ENCODE results near the gene IL15.

DNA sequence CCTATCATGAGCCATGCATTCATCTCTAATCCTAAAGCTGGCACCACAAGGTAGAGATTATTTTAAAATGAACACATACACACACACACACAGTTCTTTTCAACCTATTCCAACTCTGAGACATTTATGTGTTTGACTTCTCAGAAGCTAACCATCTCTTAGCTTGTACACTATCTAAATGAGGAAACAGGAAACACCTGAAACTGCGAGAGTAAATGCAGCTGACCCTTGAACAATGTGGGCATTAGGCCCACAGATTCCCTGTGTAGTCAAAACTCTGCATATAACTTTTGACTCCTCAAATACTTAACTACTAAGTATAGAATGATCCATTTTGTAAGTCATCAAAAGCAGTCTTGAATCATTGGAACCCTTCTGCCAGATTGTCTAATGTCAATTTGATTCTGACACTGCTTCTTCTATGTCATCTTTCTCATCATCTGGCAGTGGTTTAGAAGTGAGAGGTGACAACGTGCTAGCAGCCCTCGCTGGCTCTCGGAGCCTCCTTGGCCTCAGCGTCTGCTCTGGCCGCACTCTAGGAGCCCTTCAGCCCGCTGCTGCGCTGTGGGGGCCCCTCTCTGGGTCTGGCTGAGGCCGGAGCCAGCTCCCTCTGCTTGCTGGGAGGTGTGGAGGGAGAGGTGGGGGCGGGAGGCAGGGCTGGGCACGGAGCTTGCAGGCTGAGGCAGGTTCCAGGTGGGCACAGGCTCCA, 21.4 kb upstream of the IL15 start:
- TF ChIP-seq, protein P1, sequence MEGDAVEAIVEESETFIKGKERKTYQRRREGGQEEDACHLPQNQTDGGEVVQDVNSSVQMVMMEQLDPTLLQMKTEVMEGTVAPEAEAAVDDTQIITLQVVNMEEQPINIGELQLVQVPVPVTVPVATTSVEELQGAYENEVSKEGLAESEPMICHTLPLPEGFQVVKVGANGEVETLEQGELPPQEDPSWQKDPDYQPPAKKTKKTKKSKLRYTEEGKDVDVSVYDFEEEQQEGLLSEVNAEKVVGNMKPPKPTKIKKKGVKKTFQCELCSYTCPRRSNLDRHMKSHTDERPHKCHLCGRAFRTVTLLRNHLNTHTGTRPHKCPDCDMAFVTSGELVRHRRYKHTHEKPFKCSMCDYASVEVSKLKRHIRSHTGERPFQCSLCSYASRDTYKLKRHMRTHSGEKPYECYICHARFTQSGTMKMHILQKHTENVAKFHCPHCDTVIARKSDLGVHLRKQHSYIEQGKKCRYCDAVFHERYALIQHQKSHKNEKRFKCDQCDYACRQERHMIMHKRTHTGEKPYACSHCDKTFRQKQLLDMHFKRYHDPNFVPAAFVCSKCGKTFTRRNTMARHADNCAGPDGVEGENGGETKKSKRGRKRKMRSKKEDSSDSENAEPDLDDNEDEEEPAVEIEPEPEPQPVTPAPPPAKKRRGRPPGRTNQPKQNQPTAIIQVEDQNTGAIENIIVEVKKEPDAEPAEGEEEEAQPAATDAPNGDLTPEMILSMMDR (conservative IDR thresholded peaks at IDR 0.05), result no peak
- no peak for TF ChIP-seq ZFX (IDR thresholded peaks at IDR 0.05)

All from C4-2B (cell line).